Measurements from ENCODE around the gene OR4F6.
"Not testable (repeated sequence)": the region's sequence is repeated elsewhere in the genome, so short reads cannot be mapped to it uniquely, and the experiment has no call there.

The OR4F6 gene, protein sequence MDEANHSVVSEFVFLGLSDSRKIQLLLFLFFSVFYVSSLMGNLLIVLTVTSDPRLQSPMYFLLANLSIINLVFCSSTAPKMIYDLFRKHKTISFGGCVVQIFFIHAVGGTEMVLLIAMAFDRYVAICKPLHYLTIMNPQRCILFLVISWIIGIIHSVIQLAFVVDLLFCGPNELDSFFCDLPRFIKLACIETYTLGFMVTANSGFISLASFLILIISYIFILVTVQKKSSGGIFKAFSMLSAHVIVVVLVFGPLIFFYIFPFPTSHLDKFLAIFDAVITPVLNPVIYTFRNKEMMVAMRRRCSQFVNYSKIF

DNA sequence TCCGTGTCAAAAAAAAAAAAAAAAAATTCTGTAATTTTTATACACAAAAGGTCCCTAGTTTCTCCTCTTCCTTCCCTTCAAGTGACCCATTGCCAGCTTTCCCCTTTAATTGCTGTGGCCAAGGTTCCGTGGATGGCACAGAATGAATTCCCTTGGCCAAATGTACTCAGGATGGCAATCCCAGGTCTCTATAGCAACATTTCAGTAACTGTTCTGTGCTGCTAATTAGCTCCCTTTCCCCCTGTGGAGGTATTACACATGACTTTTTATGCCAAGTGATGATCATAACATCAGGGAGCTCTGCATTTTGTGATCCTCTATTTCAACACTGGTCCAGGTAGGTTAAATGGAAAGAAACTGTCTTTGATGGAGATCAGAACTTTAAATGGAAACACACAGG lies at the start of gene OR4F6:
OR4F6 (plus strand) TSS at position 301 of the 400 bp plus-strand sequence. CDS start 2,211 bp downstream, outside the sequence.
- DNase-seq (ENCODE audit: low read depth), result no peak
- peaks cover 23% of the 10 kb centered on the region for H3K27me3 ChIP-seq (replicated peaks; ENCODE audit: control insufficient read depth, insufficient read depth, low read length)
- no peaks in the 10 kb centered on the region for H3K4me1 ChIP-seq (ENCODE audit: control insufficient read depth, insufficient read depth, low read length)
- H3K4me3 ChIP-seq (ENCODE audit: low read length), result no peak within 1 kb of the TSS
- H3K9ac ChIP-seq (ENCODE audit: low read length), result no peak within 1 kb of the TSS
- H3K9me3 ChIP-seq (ENCODE audit: control insufficient read depth, low read length), result no peaks in the 10 kb centered on the region
- H3K36me3 ChIP-seq (ENCODE audit: control insufficient read depth, insufficient read depth, low read length, severe bottlenecking), result no peaks in the 10 kb centered on the region

DNA sequence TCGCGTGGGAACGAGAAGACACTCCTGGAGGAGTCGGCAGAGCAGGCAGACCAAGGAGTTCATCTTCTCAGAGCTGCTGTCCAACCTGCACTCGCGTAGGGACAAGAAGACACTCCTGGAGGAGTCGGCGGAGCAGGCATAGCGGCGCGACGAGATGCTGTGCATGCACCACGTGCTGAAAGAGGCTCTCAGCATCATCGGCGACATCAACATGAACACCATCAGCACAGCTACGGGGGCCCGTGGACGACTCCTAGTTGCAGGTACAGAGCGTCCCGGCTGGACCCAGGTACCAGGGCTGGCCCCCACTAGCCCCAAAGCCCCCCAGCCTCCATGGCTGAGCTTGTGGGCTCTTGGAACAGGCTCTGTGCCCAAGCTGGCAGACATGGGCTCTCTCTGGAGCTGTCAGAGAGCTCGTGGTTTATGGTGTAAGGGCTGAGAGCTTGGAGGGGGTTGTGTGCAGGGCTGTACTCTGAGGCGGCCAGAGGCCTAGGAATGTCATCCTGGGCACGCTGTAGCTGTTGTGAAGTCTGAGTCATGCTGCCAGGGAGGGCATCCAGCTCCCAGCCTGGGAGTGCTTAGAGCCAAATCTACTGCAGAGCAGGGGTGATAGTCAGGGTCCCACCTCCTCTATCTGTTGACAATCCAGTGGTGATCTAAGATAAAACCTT lies 38.5 kb upstream of the OR4F6 start:
- not testable (repeated sequence) for H3K4me1 ChIP-seq (ENCODE audit: control insufficient read depth, insufficient read depth, low read length); H3K36me3 ChIP-seq (ENCODE audit: control insufficient read depth, insufficient read depth, low read length, severe bottlenecking); H3K27me3 ChIP-seq (replicated peaks; ENCODE audit: control insufficient read depth, insufficient read depth, low read length); H3K9ac ChIP-seq (ENCODE audit: low read length); H3K4me3 ChIP-seq (ENCODE audit: low read length); H3K9me3 ChIP-seq (ENCODE audit: control insufficient read depth, low read length)
- peak; percentile 9 for DNase-seq (ENCODE audit: low read depth)

- H3K36me3 ChIP-seq (ENCODE audit: control insufficient read depth, insufficient read depth, low read length, severe bottlenecking); H3K27me3 ChIP-seq (replicated peaks; ENCODE audit: control insufficient read depth, insufficient read depth, low read length); H3K4me1 ChIP-seq (ENCODE audit: control insufficient read depth, insufficient read depth, low read length); DNase-seq (ENCODE audit: low read depth); H3K9ac ChIP-seq (ENCODE audit: low read length); H3K9me3 ChIP-seq (ENCODE audit: control insufficient read depth, low read length); H3K4me3 ChIP-seq (ENCODE audit: low read length): not testable (repeated sequence)
Measured at GRCh38 chr15:101765340-101765671, 38.0 kb upstream of the OR4F6 start.

DNA sequence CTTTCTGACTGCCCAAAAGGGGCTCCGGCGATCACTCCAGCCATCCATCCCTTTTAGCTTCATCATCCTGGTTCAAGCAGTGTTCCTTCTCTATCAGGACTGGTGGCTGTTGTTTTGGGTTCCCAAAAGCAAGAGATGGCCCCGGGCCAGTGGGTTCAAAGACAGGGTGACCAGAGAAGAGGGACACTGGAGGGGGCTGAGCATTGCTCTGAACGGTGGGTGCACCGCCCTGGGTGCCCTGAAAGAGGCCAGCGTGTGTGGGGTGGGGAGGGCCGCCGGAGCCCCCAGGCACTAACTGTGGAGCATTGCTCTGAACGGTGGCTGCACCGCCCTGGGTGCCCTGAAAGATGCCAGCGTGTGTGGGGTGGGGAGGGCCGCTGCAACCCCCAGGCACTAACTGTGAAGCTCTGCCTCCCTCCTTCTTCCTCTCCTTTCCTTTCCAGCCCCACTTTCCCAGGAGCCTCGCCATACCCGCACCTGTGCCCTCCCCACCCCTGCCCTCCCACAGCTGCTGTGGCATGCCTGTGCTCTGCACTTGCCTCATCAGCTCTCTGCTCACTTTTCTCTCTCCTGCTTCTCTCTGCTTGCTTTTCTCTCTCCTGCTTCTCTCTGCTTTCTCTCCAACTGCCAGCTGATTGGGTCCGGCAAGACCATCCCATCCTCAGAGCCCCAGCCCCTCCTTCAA lies 37.4 kb upstream of the OR4F6 start:
- Histone ChIP-seq H3K4me1 (ENCODE audit: control insufficient read depth, insufficient read depth, low read length) (no peaks in the 10 kb centered on the region), H3K36me3 (ENCODE audit: control insufficient read depth, insufficient read depth, low read length, severe bottlenecking) (no peaks in the 10 kb centered on the region), H3K27me3 (replicated peaks; ENCODE audit: control insufficient read depth, insufficient read depth, low read length) (no peaks in the 10 kb centered on the region), H3K9ac (ENCODE audit: low read length) (no peak overlapping the region), H3K4me3 (ENCODE audit: low read length) (no peak overlapping the region), H3K9me3 (ENCODE audit: control insufficient read depth, low read length) (no peaks in the 10 kb centered on the region)
- DNase-seq (ENCODE audit: low read depth), result no peak

GRCh38 chr15:101767083-101767640 lies 36.1 kb upstream of the OR4F6 start:
- H3K9ac ChIP-seq (ENCODE audit: low read length); H3K4me3 ChIP-seq (ENCODE audit: low read length); H3K36me3 ChIP-seq (ENCODE audit: control insufficient read depth, insufficient read depth, low read length, severe bottlenecking); H3K9me3 ChIP-seq (ENCODE audit: control insufficient read depth, low read length); DNase-seq (ENCODE audit: low read depth); H3K4me1 ChIP-seq (ENCODE audit: control insufficient read depth, insufficient read depth, low read length); H3K27me3 ChIP-seq (replicated peaks; ENCODE audit: control insufficient read depth, insufficient read depth, low read length): not testable (repeated sequence)

DNA sequence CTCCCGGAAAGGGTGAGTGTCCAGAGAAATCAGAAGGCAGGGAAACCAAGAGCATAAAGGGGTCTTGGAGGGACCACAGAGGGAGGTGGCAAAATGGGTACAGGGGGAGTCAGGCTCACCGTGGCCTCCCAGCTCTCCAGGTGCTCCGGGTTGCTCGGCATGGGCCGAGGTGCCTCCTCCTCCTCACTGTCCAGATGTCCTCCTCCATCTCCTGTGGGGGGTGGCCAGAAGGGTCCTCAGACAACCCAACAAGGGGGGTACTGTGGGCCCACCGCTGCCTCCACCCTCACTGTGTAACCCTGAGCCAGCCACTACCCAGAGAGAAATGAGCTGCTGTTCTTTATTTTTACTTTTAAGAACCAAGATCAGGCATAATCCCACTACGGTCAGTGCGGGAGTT lies 30.4 kb upstream of the OR4F6 start:
- no peaks in the 10 kb centered on the region for H3K4me1 ChIP-seq (ENCODE audit: control insufficient read depth, insufficient read depth, low read length)
- no peak overlapping the region for H3K9ac ChIP-seq (ENCODE audit: low read length)
- no peak for DNase-seq (ENCODE audit: low read depth)
- H3K4me3 ChIP-seq (ENCODE audit: low read length), result no peak overlapping the region
- H3K9me3 ChIP-seq (ENCODE audit: control insufficient read depth, low read length), result no peaks in the 10 kb centered on the region
- peaks cover 6% of the 10 kb centered on the region for H3K27me3 ChIP-seq (replicated peaks; ENCODE audit: control insufficient read depth, insufficient read depth, low read length)
- H3K36me3 ChIP-seq (ENCODE audit: control insufficient read depth, insufficient read depth, low read length, severe bottlenecking), result no peaks in the 10 kb centered on the region

DNA sequence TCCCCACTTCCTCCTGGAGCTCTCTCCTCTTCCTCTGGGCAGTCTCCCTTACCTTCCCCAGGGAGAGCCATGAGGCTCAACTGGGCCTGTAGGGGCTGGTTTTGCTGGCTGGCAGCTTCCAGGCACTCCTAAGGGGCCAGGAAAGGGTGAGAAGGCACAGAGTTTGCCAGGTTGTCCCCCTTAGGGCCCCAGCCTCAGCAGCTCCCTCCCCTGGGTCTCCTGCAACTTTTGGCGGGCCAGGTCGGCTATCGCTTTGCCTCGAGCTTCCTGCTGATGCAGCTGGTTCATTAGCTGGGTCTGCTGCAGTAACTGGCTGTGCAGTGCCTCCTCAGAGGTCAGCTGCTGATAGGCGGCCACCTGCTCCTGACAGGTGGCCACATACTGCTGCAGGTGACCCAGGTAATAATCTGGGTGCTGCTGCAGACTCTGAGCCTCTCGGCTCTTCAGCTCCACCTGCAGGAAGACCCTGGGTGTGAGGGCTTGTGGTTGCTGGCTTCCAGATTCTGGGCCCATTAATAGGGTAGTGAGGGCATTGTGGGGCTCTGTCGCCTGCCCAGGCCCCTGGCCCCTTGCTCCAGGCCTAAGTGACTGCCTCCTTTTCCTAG lies 29.7 kb upstream of the OR4F6 start:
- H3K9ac ChIP-seq (ENCODE audit: low read length), result no peak overlapping the region
- H3K4me3 ChIP-seq (ENCODE audit: low read length), result no peak overlapping the region
- DNase-seq (ENCODE audit: low read depth), result no peak
- no peaks in the 10 kb centered on the region for H3K4me1 ChIP-seq (ENCODE audit: control insufficient read depth, insufficient read depth, low read length)
- H3K27me3 ChIP-seq (replicated peaks; ENCODE audit: control insufficient read depth, insufficient read depth, low read length), result peaks cover 6% of the 10 kb centered on the region
- H3K36me3 ChIP-seq (ENCODE audit: control insufficient read depth, insufficient read depth, low read length, severe bottlenecking), result no peaks in the 10 kb centered on the region
- H3K9me3 ChIP-seq (ENCODE audit: control insufficient read depth, low read length), result no peaks in the 10 kb centered on the region

- no peak for DNase-seq (ENCODE audit: low read depth)
- H3K36me3 ChIP-seq (ENCODE audit: control insufficient read depth, insufficient read depth, low read length, severe bottlenecking), result no peaks in the 10 kb centered on the region
Measured at GRCh38 chr15:101775136-101775535, 28.2 kb upstream of the OR4F6 start.

DNA sequence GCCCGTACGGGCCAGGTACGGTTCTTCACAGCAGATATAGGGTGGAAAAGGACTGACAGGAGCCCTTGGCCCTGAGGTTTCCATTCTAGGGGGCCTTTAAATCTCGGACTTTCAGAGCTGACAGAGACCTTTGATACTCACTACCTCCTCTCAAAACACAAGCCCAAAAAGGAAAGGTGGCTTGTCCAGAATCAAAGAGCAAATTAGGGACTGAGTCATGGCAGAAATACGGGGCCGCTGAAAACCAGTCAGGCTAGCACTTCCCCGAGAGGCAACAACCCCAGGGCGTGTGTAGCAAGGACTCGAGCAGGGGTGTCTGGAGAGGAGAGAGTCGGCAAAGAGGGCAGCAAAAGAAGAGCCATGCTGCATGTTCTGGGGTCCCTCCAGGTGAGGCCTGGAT lies 24.7 kb upstream of the OR4F6 start:
- H3K9me3 ChIP-seq (ENCODE audit: control insufficient read depth, low read length); H3K9ac ChIP-seq (ENCODE audit: low read length); H3K4me3 ChIP-seq (ENCODE audit: low read length); DNase-seq (ENCODE audit: low read depth); H3K4me1 ChIP-seq (ENCODE audit: control insufficient read depth, insufficient read depth, low read length); H3K36me3 ChIP-seq (ENCODE audit: control insufficient read depth, insufficient read depth, low read length, severe bottlenecking): not testable (repeated sequence)
- H3K27me3 ChIP-seq (replicated peaks; ENCODE audit: control insufficient read depth, insufficient read depth, low read length), result peaks cover 16% of the 10 kb centered on the region

More at GRCh38 chr15:101775136-101775535, 28.2 kb upstream of the OR4F6 start:
- Histone ChIP-seq H3K4me1 (ENCODE audit: control insufficient read depth, insufficient read depth, low read length) (no peaks in the 10 kb centered on the region), H3K9me3 (ENCODE audit: control insufficient read depth, low read length) (no peaks in the 10 kb centered on the region), H3K9ac (ENCODE audit: low read length) (no peak overlapping the region), H3K4me3 (ENCODE audit: low read length) (no peak overlapping the region), H3K27me3 (replicated peaks; ENCODE audit: control insufficient read depth, insufficient read depth, low read length) (peaks cover 10% of the 10 kb centered on the region)

DNA sequence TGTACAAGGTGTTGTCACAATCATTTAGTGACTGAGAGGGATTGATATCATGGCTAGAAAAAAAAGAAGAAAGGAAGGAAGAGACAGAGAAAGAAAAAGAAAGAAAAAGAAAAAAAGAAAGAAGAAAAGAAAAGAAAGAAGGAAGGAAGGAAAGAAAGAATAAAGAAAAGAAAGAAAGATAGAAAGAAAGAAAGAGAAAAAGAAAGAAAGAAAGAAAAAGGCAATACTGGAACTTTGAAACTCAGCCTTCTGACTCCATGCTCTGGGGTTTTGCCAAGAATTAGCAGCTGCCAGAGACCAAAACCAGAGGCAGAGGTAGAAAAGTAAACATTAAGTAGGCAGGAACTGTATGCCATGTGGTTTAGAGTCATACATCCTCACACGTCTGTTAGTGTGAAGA lies 23.1 kb upstream of the OR4F6 start:
- not testable (repeated sequence) for H3K9me3 ChIP-seq (ENCODE audit: control insufficient read depth, low read length); H3K4me1 ChIP-seq (ENCODE audit: control insufficient read depth, insufficient read depth, low read length); H3K9ac ChIP-seq (ENCODE audit: low read length); H3K36me3 ChIP-seq (ENCODE audit: control insufficient read depth, insufficient read depth, low read length, severe bottlenecking); H3K4me3 ChIP-seq (ENCODE audit: low read length)
- peak; percentile 61 for DNase-seq (ENCODE audit: low read depth)
- H3K27me3 ChIP-seq (replicated peaks; ENCODE audit: control insufficient read depth, insufficient read depth, low read length), result peaks cover 16% of the 10 kb centered on the region

GRCh38 chr15:101781928-101782327 lies 21.4 kb upstream of the OR4F6 start:
- no peak overlapping the region for H3K9ac ChIP-seq (ENCODE audit: low read length)
- H3K4me1 ChIP-seq (ENCODE audit: control insufficient read depth, insufficient read depth, low read length), result no peaks in the 10 kb centered on the region
- peaks cover 16% of the 10 kb centered on the region for H3K27me3 ChIP-seq (replicated peaks; ENCODE audit: control insufficient read depth, insufficient read depth, low read length)
- H3K36me3 ChIP-seq (ENCODE audit: control insufficient read depth, insufficient read depth, low read length, severe bottlenecking), result no peaks in the 10 kb centered on the region
- DNase-seq (ENCODE audit: low read depth), result no peak
- no peak overlapping the region for H3K4me3 ChIP-seq (ENCODE audit: low read length)
- H3K9me3 ChIP-seq (ENCODE audit: control insufficient read depth, low read length), result no peaks in the 10 kb centered on the region
